Measurements from ENCODE around the gene PAK2. TPM values are rescaled to one million over a fixed set of nuclear protein-coding genes. Genes with fewer than 3 reads are reported as not detected.

The PAK2 gene
- total and polyA plus RNA-seq, 2 of the 4 experiments (the other 2 are of a cell fraction): 31.8 to 36.0 TPM

DNA sequence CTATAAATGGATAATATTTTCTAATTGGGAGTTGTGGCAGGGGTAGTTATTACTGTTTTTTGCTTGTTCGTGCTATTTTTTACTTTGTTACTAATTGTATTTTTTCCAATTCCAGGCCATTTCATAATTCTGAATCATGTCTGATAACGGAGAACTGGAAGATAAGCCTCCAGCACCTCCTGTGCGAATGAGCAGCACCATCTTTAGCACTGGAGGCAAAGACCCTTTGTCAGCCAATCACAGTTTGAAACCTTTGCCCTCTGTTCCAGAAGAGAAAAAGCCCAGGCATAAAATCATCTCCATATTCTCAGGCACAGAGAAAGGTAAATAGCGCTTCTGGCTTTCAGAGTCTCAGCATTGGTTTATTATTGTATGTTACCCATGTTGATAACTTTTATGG is 42.9 kb downstream of the PAK2 start:
- in situ Hi-C loops (cut with MboI; ENCODE audit: low sequenced_read_pairs) (no loop called here), intact Hi-C loops (cut with micrococcal nuclease) (no loop called here), dilution Hi-C loops (cut with HindIII; ENCODE audit: low sequenced_read_pairs, unreplicated experiment) (no loop called here)
- Histone ChIP-seq H2BK20ac (ENCODE audit: low read depth, low read length) (no peak overlapping the region), H3K27ac (ENCODE audit: insufficient read depth, low read length) (no peak overlapping the region), H3K9me1 (ENCODE audit: insufficient read depth, low read length) (peaks cover 8% of the 10 kb centered on the region), H3K4ac (ENCODE audit: low read depth, low read length) (no peak overlapping the region), H3K36me3 (ENCODE audit: control insufficient read depth, insufficient read depth, low read length) (peaks cover 10% of the 10 kb centered on the region), H3K79me1 (ENCODE audit: low read depth in 1 of 2, low read length in 2 of 2) (peaks cover 31 to 70% of the 10 kb centered on the region in 2 experiments), H4K8ac (ENCODE audit: low read depth in 2 of 2, low read length in 2 of 2) (no peak overlapping the region), H2AK5ac (ENCODE audit: low read depth, low read length) (no peak overlapping the region), H3K56ac (ENCODE audit: extremely low read depth, insufficient read depth, low read length) (no peak overlapping the region), H3K4me3 (ENCODE audit: insufficient read depth, low read depth, low read length) (no peak overlapping the region), H3K9ac (ENCODE audit: low read depth, low read length) (no peak overlapping the region), H4K20me1 (ENCODE audit: insufficient read depth, low read length) (peaks cover 41% of the 10 kb centered on the region), H2BK15ac (ENCODE audit: low read depth, low read length) (no peak overlapping the region), H3K4me2 (ENCODE audit: low read depth, low read length) (no peak overlapping the region), H4K91ac (ENCODE audit: insufficient read depth, low read depth, low read length) (no peak overlapping the region), H2AK9ac (replicated peaks; ENCODE audit: low read depth, low read length, poor library complexity) (no peak overlapping the region), H3K14ac (replicated peaks; ENCODE audit: low read depth, low read length) (no peak overlapping the region), H3K4me1 (ENCODE audit: control insufficient read depth, insufficient read depth, low read length) (peaks cover 10% of the 10 kb centered on the region), H4K5ac (ENCODE audit: low read depth, low read length) (no peak overlapping the region), H2BK5ac (ENCODE audit: low read depth, low read length, poor library complexity, severe bottlenecking) (no peak overlapping the region), H2BK120ac (ENCODE audit: low read depth, low read length) (no peak overlapping the region), H3K23ac (ENCODE audit: low read depth, low read length) (no peak overlapping the region), H2AFZ (replicated peaks; ENCODE audit: low read length, poor library complexity) (no peak overlapping the region), H3K9me3 (ENCODE audit: control insufficient read depth, insufficient read depth, low read length) (peaks cover 3% of the 10 kb centered on the region; the same call in 1 of the 2 replicates), H3K27me3 (ENCODE audit: control insufficient read depth, insufficient read depth, low read length) (no peaks in the 10 kb centered on the region), H3K18ac (ENCODE audit: low read depth, low read length) (no peak overlapping the region)
- 83% methylated on average over 1 of the region's 4 CpGs; no CpG with 5 or more reads in 1 of the 2 experiments for WGBS, 2 experiments (ENCODE audit: extremely low coverage in 2 of 2, insufficient read length in 1 of 2)
- BruUV-seq (replicated peaks): no TSS peak
- ATAC-seq (ENCODE audit: low read depth): no peak
- ChIA-PET CTCF (no interaction called here), POLR2A (ENCODE audit: unreplicated experiment) (no interaction called here)
- TF ChIP-seq FOS (IDR thresholded peaks at IDR 0.05; ENCODE audit: low read depth, low read length) (no peak), CEBPB (IDR thresholded peaks at IDR 0.05; ENCODE audit: low read depth, low read length) (no peak), MAZ (IDR thresholded peaks at IDR 0.05; ENCODE audit: borderline replicate concordance, low read depth, low read length) (no peak), CHD1 (IDR thresholded peaks at IDR 0.05; ENCODE audit: low read depth, low read length) (no peak), RCOR1 (IDR thresholded peaks at IDR 0.05; ENCODE audit: insufficient replicate concordance, low read length) (no peak), SMC3 (IDR thresholded peaks at IDR 0.05; ENCODE audit: low read depth, low read length) (no peak), RFX5 (IDR thresholded peaks at IDR 0.05; ENCODE audit: low read depth, low read length) (no peak), NFE2L2 (IDR thresholded peaks at IDR 0.05; ENCODE audit: low read depth, low read length) (no peak)
- DNase-seq: no peak
